CD4-positive, alpha-beta T cell treated with Interleukin-15 for 1 hour (primary cell): ENCODE results near the gene HOMEZ.
"Not testable (repeated sequence)": the region's sequence is repeated elsewhere in the genome, so short reads cannot be mapped to it uniquely, and the experiment has no call there.

ENCODE experiments used
- DNase-seq: peaks from one replicate; pipeline ENCODE4 v3.0.0-alpha.2; 2020

The HOMEZ gene

GRCh38 chr14:23277928-23278327, 8.0 kb downstream of the HOMEZ start:
- DNase-seq: not testable (repeated sequence)

GRCh38 chr14:23277189-23277588, 8.7 kb downstream of the HOMEZ start:
- DNase-seq: no peak

GRCh38 chr14:23275412-23275811, 10.5 kb downstream of the HOMEZ start:
- no peak for DNase-seq

GRCh38 chr14:23269193-23269592, 16.7 kb downstream of the HOMEZ start:
- DNase-seq: no peak

GRCh38 chr14:23260849-23261248, 25.1 kb downstream of the HOMEZ start:
- DNase-seq: not testable (repeated sequence)

- DNase-seq: no peak
Measured at GRCh38 chr14:23259426-23259825, 26.5 kb downstream of the HOMEZ start.

- no peak for DNase-seq
Measured at GRCh38 chr14:23258256-23258655, 27.7 kb downstream of the HOMEZ start.

GRCh38 chr14:23252420-23253333, 33.3 kb downstream of the HOMEZ start:
- no peak for DNase-seq

- no peak for DNase-seq
Measured at GRCh38 chr14:23252006-23252405, 33.9 kb downstream of the HOMEZ start.

- no peak for DNase-seq
Measured at GRCh38 chr14:23249824-23250223, 36.1 kb downstream of the HOMEZ start.

GRCh38 chr14:23248601-23249000, 37.3 kb downstream of the HOMEZ start:
- DNase-seq: no peak

- no peak for DNase-seq
Measured at GRCh38 chr14:23245282-23245681, 40.6 kb downstream of the HOMEZ start.

- no peak for DNase-seq
Measured at GRCh38 chr14:23243066-23243465, 42.9 kb downstream of the HOMEZ start.

GRCh38 chr14:23242076-23242475, 43.9 kb downstream of the HOMEZ start:
- no peak for DNase-seq

- not testable (repeated sequence) for DNase-seq
Measured at GRCh38 chr14:23241061-23241715, 44.7 kb downstream of the HOMEZ start.

- DNase-seq: no peak
Measured at GRCh38 chr14:23240661-23241060, 45.3 kb downstream of the HOMEZ start.

GRCh38 chr14:23237772-23238594, 47.9 kb downstream of the HOMEZ start, which contains the start of gene RNF212B:
TSS of gene RNF212B (plus strand) at chr14:23237936. CDS start at chr14:23240346, 2,410 bp downstream.
- DNase-seq: peak; percentile 77

GRCh38 chr14:23232241-23232808, 53.6 kb downstream of the HOMEZ start:
- not testable (repeated sequence) for DNase-seq

- no peak for DNase-seq
Measured at GRCh38 chr14:23228812-23229211, 57.1 kb downstream of the HOMEZ start.

GRCh38 chr14:23227566-23227965, 58.4 kb downstream of the HOMEZ start:
- no peak for DNase-seq

GRCh38 chr14:23224958-23225357, 61.0 kb downstream of the HOMEZ start:
- DNase-seq: not testable (repeated sequence)
